Caco-2 (cell line): Measurements from ENCODE around the gene GTF3C1. TPM values are rescaled to one million over a fixed set of nuclear protein-coding genes. Genes with fewer than 3 reads are reported as not detected.
"Not testable (repeated sequence)": the region's sequence is repeated elsewhere in the genome, so short reads cannot be mapped to it uniquely, and the experiment has no call there.

ENCODE experiments used
- BruUV-seq: library from RNA; stranded (reverse); fragments of 400-500 nt; replicated peaks from 2 replicates; lab custom pipeline; 2021; lab: Mats Ljungman, UMichigan
- CTCF ChIA-PET: fragments of 300-600 bp; sonication (Branson Sonifier 250); formaldehyde crosslinking; loops from one replicate; lab custom pipeline; 2022; ENCODE audit warnings: antibody characterized with exemption; lab: Charles Lee
- POLR2A ChIA-PET: fragments of 300-600 bp; sonication (Branson Sonifier 250); formaldehyde crosslinking; loops from one replicate; lab custom pipeline; 2022; ENCODE audit warnings: antibody characterized with exemption; lab: Charles Lee
- DNase-seq, 2 experiments: peaks; one replicate each; pipeline versions ENCODE4 v3.0.0 to v3.0.0-alpha.2; 2020 to 2022
- H3K27me3 ChIP-seq: replicated peaks from 2 replicates; pipeline ENCODE4 v1.6.0; 2011; ENCODE audit warnings: low read length; ENCODE audit not compliant: control insufficient read depth, insufficient read depth
- H3K36me3 ChIP-seq: 2 replicates; pipeline ENCODE4 v1.5.1; 2011; ENCODE audit warnings: low read length; ENCODE audit not compliant: control insufficient read depth, insufficient read depth
- H3K4me1 ChIP-seq: fragments of 250-450 bp; sonication (Bioruptor Pico); 2 replicates; pipeline ENCODE4 v1.5.1; 2020; ENCODE audit warnings: mild to moderate bottlenecking
- H3K4me3 ChIP-seq: 2 replicates; pipeline ENCODE4 v1.5.1; 2011; ENCODE audit warnings: low read depth, mild to moderate bottlenecking, control low read depth, low read length
- H3K9me3 ChIP-seq: fragments of 250-450 bp; sonication (Bioruptor Pico); 2 replicates; pipeline ENCODE4 v1.5.1; 2020; ENCODE audit warnings: mild to moderate bottlenecking, moderate library complexity
- H3K27ac Mint-ChIP-seq: one replicate; pipeline ENCODE4 v1.8.0; 2022; ENCODE audit warnings: mixed read lengths; ENCODE audit not compliant: unreplicated experiment
- H3K27me3 Mint-ChIP-seq: one replicate; pipeline ENCODE4 v1.8.0; 2022; ENCODE audit warnings: mixed read lengths; ENCODE audit not compliant: insufficient read depth, unreplicated experiment
- H3K36me3 Mint-ChIP-seq: one replicate; pipeline ENCODE4 v1.8.0; 2022; ENCODE audit warnings: mild to moderate bottlenecking, mixed read lengths; ENCODE audit not compliant: insufficient read depth, unreplicated experiment
- H3K4me1 Mint-ChIP-seq: one replicate; pipeline ENCODE4 v1.8.0; 2022; ENCODE audit warnings: low read depth, mixed read lengths; ENCODE audit not compliant: unreplicated experiment
- H3K4me3 Mint-ChIP-seq: one replicate; pipeline ENCODE4 v1.8.0; 2022; ENCODE audit warnings: mild to moderate bottlenecking, moderate library complexity, mixed read lengths; ENCODE audit not compliant: unreplicated experiment
- H3K9me3 Mint-ChIP-seq: one replicate; pipeline ENCODE4 v1.8.0; 2022; ENCODE audit warnings: mixed read lengths; ENCODE audit not compliant: unreplicated experiment
- CTCF ChIP-seq, 2 experiments: fragments of 200-600 bp in 1 of 2; IDR thresholded peaks; 1 replicate in 1 of 2; 2 replicates in 1 of 2; pipeline versions ENCODE4 v1.5.1 to v1.8.0; 2011 to 2022; ENCODE audit warnings: antibody characterized with exemption in 1 of 2, control low read depth in 1 of 2, inconsistent platforms in 1 of 2, low read depth in 1 of 2, low read length in 1 of 2, mild to moderate bottlenecking in 1 of 2, moderate library complexity in 1 of 2; ENCODE audit not compliant: insufficient read depth in 1 of 2, severe bottlenecking in 1 of 2, unreplicated experiment in 1 of 2
- intact Hi-C: fragments of 100-400 bp; cut with micrococcal nuclease; formaldehyde crosslinking; loops from one replicate; pipeline ENCODE4 v1.10.0; 2022; ENCODE audit not compliant: unreplicated experiment
- total RNA-seq: library from RNA; stranded (reverse); gene quantifications from 2 replicates; pipeline ENCODE4 v1.2.3, GENCODE V29; 2022

Gene GTF3C1
- total RNA-seq, 1 experiment from 2014 or later: 67.7 TPM

- no peak for DNase-seq
- H3K4me3 ChIP-seq: no peak overlapping the region
- Mint-ChIP-seq H3K27ac (no peak overlapping the region), H3K9me3 (no peaks in the 10 kb centered on the region), H3K27me3 (no peaks in the 10 kb centered on the region), H3K36me3 (peaks cover 9% of the 10 kb centered on the region), H3K4me1 (no peaks in the 10 kb centered on the region), H3K4me3 (no peak overlapping the region)
- intact Hi-C loops: loop anchor here (5.0 kb wide), 1 partner anchor 92 kb away; no protein-coding TSS in a partner anchor
- ChIA-PET POLR2A (no interaction called here), CTCF (no interaction called here)
- peaks cover under 1% of the 10 kb centered on the region for H3K36me3 ChIP-seq
- BruUV-seq: no TSS peak
- no peaks in the 10 kb centered on the region for H3K27me3 ChIP-seq
- no peaks in the 10 kb centered on the region for H3K9me3 ChIP-seq
- TF ChIP-seq CTCF (IDR thresholded peaks at IDR 0.05; ENCODE audit: insufficient read depth in 1 of 2, low read depth in 1 of 2, low read length in 1 of 2, severe bottlenecking in 1 of 2, unreplicated experiment in 1 of 2): no peak
- no peaks in the 10 kb centered on the region for H3K4me1 ChIP-seq
Observed at GRCh38 chr16:27458987-27459688, 90.6 kb downstream of the GTF3C1 start.

GRCh38 chr16:27458258-27458657 lies 91.5 kb downstream of the GTF3C1 start:
- no peak overlapping the region for H3K4me3 Mint-ChIP-seq
- Histone ChIP-seq H3K9me3 (no peaks in the 10 kb centered on the region), H3K4me3 (no peak overlapping the region), H3K27me3 (no peaks in the 10 kb centered on the region), H3K4me1 (no peaks in the 10 kb centered on the region), H3K36me3 (no peaks in the 10 kb centered on the region; the same call in none of the 2 replicates)
- H3K4me1 Mint-ChIP-seq: no peaks in the 10 kb centered on the region
- no peak for TF ChIP-seq CTCF (IDR thresholded peaks at IDR 0.05; ENCODE audit: insufficient read depth in 1 of 2, low read depth in 1 of 2, low read length in 1 of 2, severe bottlenecking in 1 of 2, unreplicated experiment in 1 of 2)
- CTCF ChIA-PET: interaction anchor here (0.7 kb wide), 1 partner anchor 24 kb away, joined by 3 read pairs; no protein-coding TSS in a partner anchor
- no TSS peak for BruUV-seq
- no peaks in the 10 kb centered on the region for H3K9me3 Mint-ChIP-seq
- POLR2A ChIA-PET: no interaction called here
- DNase-seq: no peak
- no peak overlapping the region for H3K27ac Mint-ChIP-seq
- intact Hi-C loops: loop anchor here (5.0 kb wide), 1 partner anchor 91 kb away; no protein-coding TSS in a partner anchor
- H3K27me3 Mint-ChIP-seq: no peaks in the 10 kb centered on the region
- H3K36me3 Mint-ChIP-seq: peaks cover 2% of the 10 kb centered on the region

- CTCF ChIA-PET, H3K36me3 Mint-ChIP-seq, H3K36me3 ChIP-seq, BruUV-seq, H3K9me3 ChIP-seq, POLR2A ChIA-PET, H3K27ac Mint-ChIP-seq, H3K4me1 ChIP-seq, H3K27me3 ChIP-seq, H3K4me3 Mint-ChIP-seq, H3K4me3 ChIP-seq, H3K27me3 Mint-ChIP-seq, H3K9me3 Mint-ChIP-seq, H3K4me1 Mint-ChIP-seq, DNase-seq: not testable (repeated sequence)
- intact Hi-C loops: loop anchor here (1.0 to 5.0 kb wide), 4 partner anchors 90 to 303 kb away; no protein-coding TSS in a partner anchor
Observed at GRCh38 chr16:27457605-27457900, 92.2 kb downstream of the GTF3C1 start.
